GM12891 (cell line): ENCODE measurements around the gene ZNF689.

ENCODE experiments used
- PAX5 ChIP-seq: IDR thresholded peaks from 2 replicates; pipeline ENCODE4 v1.6.1; 2011; ENCODE audit warnings: low read length, moderate library complexity, mild to moderate bottlenecking; ENCODE audit not compliant: insufficient read depth, severe bottlenecking
- POLR2A ChIP-seq: IDR thresholded peaks from 2 replicates; pipeline ENCODE4 v1.6.1; 2011; ENCODE audit warnings: low read depth, low read length, control low read depth
- POLR2AphosphoS5 ChIP-seq: IDR thresholded peaks from 2 replicates; pipeline ENCODE4 v1.6.1; 2011; ENCODE audit warnings: low read depth, low read length, control low read depth
- POU2F2 ChIP-seq: IDR thresholded peaks from 2 replicates; pipeline ENCODE4 v1.6.1; 2011; ENCODE audit warnings: low read depth, mild to moderate bottlenecking, control low read depth, low read length, moderate library complexity
- SPI1 ChIP-seq: IDR thresholded peaks from 2 replicates; pipeline ENCODE4 v1.6.1; 2011; ENCODE audit warnings: low read depth, low read length, control low read depth
- TAF1 ChIP-seq: IDR thresholded peaks from 2 replicates; pipeline ENCODE4 v1.6.1; 2011; ENCODE audit warnings: low read depth, low read length, control low read depth

DNA sequence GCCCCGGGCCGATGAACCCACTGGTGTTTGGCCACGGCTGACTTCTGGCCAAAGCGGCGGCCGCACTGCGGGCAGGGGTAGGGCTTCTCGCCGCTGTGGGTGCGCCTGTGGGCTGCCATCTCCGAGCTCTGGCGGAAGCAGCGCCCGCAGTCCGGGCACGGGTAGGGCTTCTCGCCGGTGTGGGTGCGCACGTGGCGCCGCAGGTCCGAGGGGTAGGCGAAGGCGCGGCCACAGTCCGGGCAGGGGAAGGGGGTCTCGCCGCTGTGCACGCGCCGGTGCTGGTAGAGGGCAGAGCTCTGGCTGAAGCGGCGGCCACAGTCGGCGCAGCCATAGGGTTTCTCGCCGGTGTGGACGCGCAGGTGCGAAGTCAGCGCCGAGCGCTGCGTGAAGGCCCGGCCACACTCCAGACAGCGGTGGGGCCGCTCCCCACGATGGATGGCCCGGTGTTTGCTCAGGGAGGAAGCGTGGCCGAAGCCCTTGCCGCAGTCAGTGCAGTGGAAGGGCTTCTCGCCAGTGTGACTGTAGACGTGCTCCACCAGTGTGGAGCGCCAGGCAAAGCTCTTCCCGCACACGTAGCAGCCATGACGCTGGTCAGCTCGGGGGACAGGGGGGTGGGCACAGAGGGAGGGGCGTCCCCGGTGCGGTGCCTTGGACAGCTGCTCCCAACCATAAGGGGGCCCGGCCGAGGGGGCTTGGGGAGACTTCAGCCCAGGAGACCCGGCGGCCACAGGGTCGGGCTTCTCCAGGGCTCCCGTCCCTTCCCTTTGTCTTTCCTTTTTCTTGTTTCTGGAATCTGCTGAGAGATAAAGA lies 54.7 kb downstream of the ZNF689 start:
- TF ChIP-seq POLR2AphosphoS5 (no peak), POLR2A (no peak), TAF1 (no peak), SPI1 (no peak), POU2F2 (no peak), PAX5 (no peak)
